ES-I3 (cell line): ENCODE data around the gene TBC1D20.
"Not testable (repeated sequence)": the region's sequence is repeated elsewhere in the genome, so short reads cannot be mapped to it uniquely, and the experiment has no call there.

Experiments used
- H3K36me3 ChIP-seq: 2 replicates; pipeline ENCODE4 v1.6.1; 2013; ENCODE audit warnings: mild to moderate bottlenecking, low read length, control low read depth, moderate library complexity; ENCODE audit not compliant: insufficient read depth
- H3K4me1 ChIP-seq: 2 replicates; pipeline ENCODE4 v1.6.1; 2013; ENCODE audit warnings: mild to moderate bottlenecking, control low read depth, low read length; ENCODE audit not compliant: insufficient read depth
- H3K9ac ChIP-seq: 2 replicates; pipeline ENCODE4 v1.6.1; 2013; ENCODE audit warnings: low read depth, mild to moderate bottlenecking, low read length, moderate library complexity
- H3K9me3 ChIP-seq: 2 replicates; pipeline ENCODE4 v1.6.1; 2013; ENCODE audit warnings: mild to moderate bottlenecking, low read length, moderate library complexity; ENCODE audit not compliant: control insufficient read depth, insufficient read depth

TBC1D20 gene

GRCh38 chr20:397432-398237 lies 64.7 kb downstream of the TBC1D20 start:
- Histone ChIP-seq H3K9me3 (no peaks in the 10 kb centered on the region), H3K4me1 (peaks cover 9% of the 10 kb centered on the region), H3K9ac (no peak overlapping the region), H3K36me3 (peaks cover 19% of the 10 kb centered on the region; the same call in 1 of the 2 replicates)

- peaks cover 9% of the 10 kb centered on the region for H3K4me1 ChIP-seq
Observed at GRCh38 chr20:396619-397431, 65.5 kb downstream of the TBC1D20 start.

DNA sequence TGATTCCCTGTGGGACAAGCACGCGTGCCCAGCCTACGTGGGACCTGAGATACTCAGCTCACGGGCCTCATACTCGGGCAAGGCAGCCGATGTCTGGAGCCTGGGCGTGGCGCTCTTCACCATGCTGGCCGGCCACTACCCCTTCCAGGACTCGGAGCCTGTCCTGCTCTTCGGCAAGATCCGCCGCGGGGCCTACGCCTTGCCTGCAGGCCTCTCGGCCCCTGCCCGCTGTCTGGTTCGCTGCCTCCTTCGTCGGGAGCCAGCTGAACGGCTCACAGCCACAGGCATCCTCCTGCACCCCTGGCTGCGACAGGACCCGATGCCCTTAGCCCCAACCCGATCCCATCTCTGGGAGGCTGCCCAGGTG lies 66.1 kb downstream of the TBC1D20 start:
- Histone ChIP-seq H3K9ac (no peak overlapping the region), H3K9me3 (no peaks in the 10 kb centered on the region), H3K4me1 (peaks cover 9% of the 10 kb centered on the region), H3K36me3 (peaks cover 24% of the 10 kb centered on the region; the same call in 1 of the 2 replicates)

More at GRCh38 chr20:396619-397431, 65.5 kb downstream of the TBC1D20 start:
- peaks cover 23% of the 10 kb centered on the region; the same call in 1 of the 2 replicates for H3K36me3 ChIP-seq
- no peaks in the 10 kb centered on the region for H3K9me3 ChIP-seq
- H3K9ac ChIP-seq, result no peak overlapping the region

DNA sequence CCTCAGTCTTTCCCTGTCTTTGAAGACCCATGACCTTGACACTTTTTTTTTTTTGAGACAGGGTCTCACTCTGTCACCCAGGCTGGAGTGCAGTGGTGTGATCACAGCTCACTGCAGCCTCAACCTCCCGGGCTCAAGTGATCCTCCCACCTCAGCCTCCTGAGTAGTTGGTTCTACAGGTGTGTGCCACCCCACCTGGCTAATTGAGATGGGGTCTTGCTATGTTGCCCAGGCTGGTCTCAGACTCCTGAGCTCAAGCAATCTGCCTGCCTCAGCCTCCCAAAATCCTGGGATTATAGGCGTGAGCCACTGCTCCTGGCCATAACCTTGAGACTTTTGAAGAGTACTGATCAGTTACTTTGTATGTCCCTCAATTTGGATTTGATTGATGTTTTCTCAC lies 69.0 kb downstream of the TBC1D20 start:
- peaks cover 29% of the 10 kb centered on the region; the same call in 1 of the 2 replicates for H3K36me3 ChIP-seq
- H3K9me3 ChIP-seq, H3K4me1 ChIP-seq, H3K9ac ChIP-seq: not testable (repeated sequence)

- no peaks in the 10 kb centered on the region for H3K9me3 ChIP-seq
- no peak overlapping the region for H3K9ac ChIP-seq
- H3K4me1 ChIP-seq, result no peaks in the 10 kb centered on the region
- H3K36me3 ChIP-seq, result peaks cover 22% of the 10 kb centered on the region; the same call in 1 of the 2 replicates
Observed at GRCh38 chr20:391041-391711, 71.2 kb downstream of the TBC1D20 start.

GRCh38 chr20:389220-389619 lies 73.1 kb downstream of the TBC1D20 start:
- no peaks in the 10 kb centered on the region for H3K4me1 ChIP-seq
- no peaks in the 10 kb centered on the region for H3K9me3 ChIP-seq
- H3K9ac ChIP-seq, result no peak overlapping the region
- H3K36me3 ChIP-seq, result peaks cover 23% of the 10 kb centered on the region; the same call in 1 of the 2 replicates

DNA sequence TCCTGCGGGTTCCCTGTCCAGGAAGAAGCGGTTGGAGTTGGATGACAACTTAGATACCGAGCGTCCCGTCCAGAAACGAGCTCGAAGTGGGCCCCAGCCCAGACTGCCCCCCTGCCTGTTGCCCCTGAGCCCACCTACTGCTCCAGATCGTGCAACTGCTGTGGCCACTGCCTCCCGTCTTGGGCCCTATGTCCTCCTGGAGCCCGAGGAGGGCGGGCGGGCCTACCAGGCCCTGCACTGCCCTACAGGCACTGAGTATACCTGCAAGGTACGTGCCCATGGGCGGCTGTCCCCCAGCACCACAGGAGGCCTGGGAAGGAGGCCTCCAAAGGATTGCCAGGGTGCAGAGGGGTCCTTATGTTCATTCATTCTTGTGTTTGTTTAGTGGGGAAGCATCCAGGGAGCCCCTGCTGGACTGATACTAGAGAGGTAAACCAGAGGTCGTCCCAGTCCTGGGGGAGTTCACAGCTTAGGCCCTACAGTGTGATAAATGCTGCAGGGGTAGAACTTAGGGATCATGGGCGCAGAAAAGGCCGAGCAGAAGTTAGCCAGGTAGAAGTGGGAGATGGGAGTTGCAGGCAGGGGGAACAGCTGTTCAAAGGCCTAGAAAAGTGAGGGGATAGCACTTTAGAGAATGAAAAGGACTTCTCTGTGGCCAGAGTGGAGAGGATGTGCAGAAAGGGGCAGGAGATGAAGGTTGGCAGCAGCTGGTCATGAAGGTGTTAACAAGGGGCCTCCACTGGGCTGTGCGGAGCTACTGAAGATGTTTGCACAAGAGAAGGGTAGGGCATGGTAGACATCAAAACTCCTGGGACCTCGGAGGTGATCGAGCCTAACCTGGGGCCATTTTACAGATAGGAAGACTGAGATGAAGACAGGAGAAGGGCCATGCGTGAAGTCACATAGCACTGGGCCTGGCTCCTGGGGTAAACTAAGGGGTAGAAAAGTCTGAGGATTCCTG lies 74.0 kb downstream of the TBC1D20 start:
- H3K36me3 ChIP-seq, result peaks cover 17% of the 10 kb centered on the region; the same call in 1 of the 2 replicates

GRCh38 chr20:387520-387919 lies 74.8 kb downstream of the TBC1D20 start:
- Histone ChIP-seq H3K9ac (no peak overlapping the region), H3K36me3 (peaks cover 17% of the 10 kb centered on the region; the same call in 1 of the 2 replicates), H3K4me1 (no peaks in the 10 kb centered on the region; the same call in 1 of the 2 replicates), H3K9me3 (no peaks in the 10 kb centered on the region)

More for the DNA sequence above, 74.0 kb downstream of the TBC1D20 start:
- no peaks in the 10 kb centered on the region for H3K4me1 ChIP-seq
- H3K9me3 ChIP-seq, result no peaks in the 10 kb centered on the region
- H3K9ac ChIP-seq, result no peak overlapping the region

GRCh38 chr20:386634-387033 lies 75.7 kb downstream of the TBC1D20 start:
- peaks cover 12% of the 10 kb centered on the region; the same call in 1 of the 2 replicates for H3K36me3 ChIP-seq
- not testable (repeated sequence) for H3K4me1 ChIP-seq, H3K9ac ChIP-seq, H3K9me3 ChIP-seq
